Measurements from ENCODE around the gene HOXA3. TPM values are rescaled to one million over a fixed set of nuclear protein-coding genes. Genes with fewer than 3 reads are reported as not detected.

The HOXA3 gene
- total and polyA plus RNA-seq, 2 of the 8 experiments (the other 6 are each of a cell fraction or from before 2014, with no cell fraction given): not detected

DNA sequence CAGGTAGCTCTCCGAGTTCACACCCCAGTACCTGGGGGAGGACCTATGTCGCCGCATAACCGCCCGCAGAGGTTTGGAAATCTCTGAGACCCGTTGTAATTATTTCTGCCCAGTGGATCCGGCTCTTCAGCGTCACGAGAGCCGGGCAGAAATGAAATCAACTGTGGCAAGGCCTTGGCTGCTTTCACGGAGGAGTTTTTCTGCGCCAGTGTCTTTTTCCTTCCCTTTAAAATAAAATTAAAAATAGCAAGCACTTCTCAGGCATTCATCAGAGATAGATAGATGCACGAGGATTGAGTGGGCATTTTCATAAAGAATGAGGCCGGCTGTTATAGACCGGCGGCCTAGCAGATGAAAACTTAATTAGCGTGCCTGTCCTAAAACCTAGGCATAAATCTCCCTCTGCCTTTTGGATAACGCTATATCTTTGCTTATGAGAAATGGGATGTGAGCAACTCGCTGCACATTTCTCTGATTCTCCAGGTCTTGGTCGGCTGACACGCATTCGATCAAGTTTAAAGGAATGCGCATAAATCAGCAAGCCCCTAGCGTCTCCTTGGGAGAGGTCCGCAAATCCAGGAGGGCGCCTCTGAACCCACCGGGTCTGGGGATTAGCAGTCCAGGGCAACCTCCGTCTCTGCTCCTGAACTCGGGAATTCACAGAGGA is 41.1 kb upstream of the HOXA3 start (continued):
- TF ChIP-seq, protein P1, sequence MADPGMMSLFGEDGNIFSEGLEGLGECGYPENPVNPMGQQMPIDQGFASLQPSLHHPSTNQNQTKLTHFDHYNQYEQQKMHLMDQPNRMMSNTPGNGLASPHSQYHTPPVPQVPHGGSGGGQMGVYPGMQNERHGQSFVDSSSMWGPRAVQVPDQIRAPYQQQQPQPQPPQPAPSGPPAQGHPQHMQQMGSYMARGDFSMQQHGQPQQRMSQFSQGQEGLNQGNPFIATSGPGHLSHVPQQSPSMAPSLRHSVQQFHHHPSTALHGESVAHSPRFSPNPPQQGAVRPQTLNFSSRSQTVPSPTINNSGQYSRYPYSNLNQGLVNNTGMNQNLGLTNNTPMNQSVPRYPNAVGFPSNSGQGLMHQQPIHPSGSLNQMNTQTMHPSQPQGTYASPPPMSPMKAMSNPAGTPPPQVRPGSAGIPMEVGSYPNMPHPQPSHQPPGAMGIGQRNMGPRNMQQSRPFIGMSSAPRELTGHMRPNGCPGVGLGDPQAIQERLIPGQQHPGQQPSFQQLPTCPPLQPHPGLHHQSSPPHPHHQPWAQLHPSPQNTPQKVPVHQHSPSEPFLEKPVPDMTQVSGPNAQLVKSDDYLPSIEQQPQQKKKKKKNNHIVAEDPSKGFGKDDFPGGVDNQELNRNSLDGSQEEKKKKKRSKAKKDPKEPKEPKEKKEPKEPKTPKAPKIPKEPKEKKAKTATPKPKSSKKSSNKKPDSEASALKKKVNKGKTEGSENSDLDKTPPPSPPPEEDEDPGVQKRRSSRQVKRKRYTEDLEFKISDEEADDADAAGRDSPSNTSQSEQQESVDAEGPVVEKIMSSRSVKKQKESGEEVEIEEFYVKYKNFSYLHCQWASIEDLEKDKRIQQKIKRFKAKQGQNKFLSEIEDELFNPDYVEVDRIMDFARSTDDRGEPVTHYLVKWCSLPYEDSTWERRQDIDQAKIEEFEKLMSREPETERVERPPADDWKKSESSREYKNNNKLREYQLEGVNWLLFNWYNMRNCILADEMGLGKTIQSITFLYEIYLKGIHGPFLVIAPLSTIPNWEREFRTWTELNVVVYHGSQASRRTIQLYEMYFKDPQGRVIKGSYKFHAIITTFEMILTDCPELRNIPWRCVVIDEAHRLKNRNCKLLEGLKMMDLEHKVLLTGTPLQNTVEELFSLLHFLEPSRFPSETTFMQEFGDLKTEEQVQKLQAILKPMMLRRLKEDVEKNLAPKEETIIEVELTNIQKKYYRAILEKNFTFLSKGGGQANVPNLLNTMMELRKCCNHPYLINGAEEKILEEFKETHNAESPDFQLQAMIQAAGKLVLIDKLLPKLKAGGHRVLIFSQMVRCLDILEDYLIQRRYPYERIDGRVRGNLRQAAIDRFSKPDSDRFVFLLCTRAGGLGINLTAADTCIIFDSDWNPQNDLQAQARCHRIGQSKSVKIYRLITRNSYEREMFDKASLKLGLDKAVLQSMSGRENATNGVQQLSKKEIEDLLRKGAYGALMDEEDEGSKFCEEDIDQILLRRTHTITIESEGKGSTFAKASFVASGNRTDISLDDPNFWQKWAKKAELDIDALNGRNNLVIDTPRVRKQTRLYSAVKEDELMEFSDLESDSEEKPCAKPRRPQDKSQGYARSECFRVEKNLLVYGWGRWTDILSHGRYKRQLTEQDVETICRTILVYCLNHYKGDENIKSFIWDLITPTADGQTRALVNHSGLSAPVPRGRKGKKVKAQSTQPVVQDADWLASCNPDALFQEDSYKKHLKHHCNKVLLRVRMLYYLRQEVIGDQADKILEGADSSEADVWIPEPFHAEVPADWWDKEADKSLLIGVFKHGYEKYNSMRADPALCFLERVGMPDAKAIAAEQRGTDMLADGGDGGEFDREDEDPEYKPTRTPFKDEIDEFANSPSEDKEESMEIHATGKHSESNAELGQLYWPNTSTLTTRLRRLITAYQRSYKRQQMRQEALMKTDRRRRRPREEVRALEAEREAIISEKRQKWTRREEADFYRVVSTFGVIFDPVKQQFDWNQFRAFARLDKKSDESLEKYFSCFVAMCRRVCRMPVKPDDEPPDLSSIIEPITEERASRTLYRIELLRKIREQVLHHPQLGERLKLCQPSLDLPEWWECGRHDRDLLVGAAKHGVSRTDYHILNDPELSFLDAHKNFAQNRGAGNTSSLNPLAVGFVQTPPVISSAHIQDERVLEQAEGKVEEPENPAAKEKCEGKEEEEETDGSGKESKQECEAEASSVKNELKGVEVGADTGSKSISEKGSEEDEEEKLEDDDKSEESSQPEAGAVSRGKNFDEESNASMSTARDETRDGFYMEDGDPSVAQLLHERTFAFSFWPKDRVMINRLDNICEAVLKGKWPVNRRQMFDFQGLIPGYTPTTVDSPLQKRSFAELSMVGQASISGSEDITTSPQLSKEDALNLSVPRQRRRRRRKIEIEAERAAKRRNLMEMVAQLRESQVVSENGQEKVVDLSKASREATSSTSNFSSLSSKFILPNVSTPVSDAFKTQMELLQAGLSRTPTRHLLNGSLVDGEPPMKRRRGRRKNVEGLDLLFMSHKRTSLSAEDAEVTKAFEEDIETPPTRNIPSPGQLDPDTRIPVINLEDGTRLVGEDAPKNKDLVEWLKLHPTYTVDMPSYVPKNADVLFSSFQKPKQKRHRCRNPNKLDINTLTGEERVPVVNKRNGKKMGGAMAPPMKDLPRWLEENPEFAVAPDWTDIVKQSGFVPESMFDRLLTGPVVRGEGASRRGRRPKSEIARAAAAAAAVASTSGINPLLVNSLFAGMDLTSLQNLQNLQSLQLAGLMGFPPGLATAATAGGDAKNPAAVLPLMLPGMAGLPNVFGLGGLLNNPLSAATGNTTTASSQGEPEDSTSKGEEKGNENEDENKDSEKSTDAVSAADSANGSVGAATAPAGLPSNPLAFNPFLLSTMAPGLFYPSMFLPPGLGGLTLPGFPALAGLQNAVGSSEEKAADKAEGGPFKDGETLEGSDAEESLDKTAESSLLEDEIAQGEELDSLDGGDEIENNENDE (IDR thresholded peaks at IDR 0.05; ENCODE audit: insufficient replicate concordance, low read length): no peak
- TF ChIP-seq SIX5 (IDR thresholded peaks at IDR 0.05; ENCODE audit: low read depth, low read length) (no peak), CHD2 (IDR thresholded peaks at IDR 0.05; ENCODE audit: low read length) (no peak), SAP30 (IDR thresholded peaks at IDR 0.05; ENCODE audit: insufficient read depth, insufficient replicate concordance, low read length) (no peak), SP2 (IDR thresholded peaks at IDR 0.05; ENCODE audit: low read length) (no peak), TEAD4 (IDR thresholded peaks at IDR 0.05; ENCODE audit: low read depth, low read length) (no peak), HDAC2 (IDR thresholded peaks at IDR 0.05; ENCODE audit: borderline replicate concordance in 1 of 2, low read depth in 2 of 2, low read length in 2 of 2) (no peak), BCL11A (IDR thresholded peaks at IDR 0.05; ENCODE audit: low read depth in 2 of 2, low read length in 2 of 2) (no peak), SUZ12 (IDR thresholded peaks at IDR 0.05; ENCODE audit: low read length) (peak; percentile 90)
- TF ChIP-seq, protein P2, sequence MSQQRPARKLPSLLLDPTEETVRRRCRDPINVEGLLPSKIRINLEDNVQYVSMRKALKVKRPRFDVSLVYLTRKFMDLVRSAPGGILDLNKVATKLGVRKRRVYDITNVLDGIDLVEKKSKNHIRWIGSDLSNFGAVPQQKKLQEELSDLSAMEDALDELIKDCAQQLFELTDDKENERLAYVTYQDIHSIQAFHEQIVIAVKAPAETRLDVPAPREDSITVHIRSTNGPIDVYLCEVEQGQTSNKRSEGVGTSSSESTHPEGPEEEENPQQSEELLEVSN (IDR thresholded peaks at IDR 0.05): 0 out of 2 replicates have a peak, but pooled peaks have one; percentile 1
